ENCODE measurements around the gene SH2D3C. TPM values are rescaled to one million over a fixed set of nuclear protein-coding genes. Genes with fewer than 3 reads are reported as not detected.

SH2D3C gene
- total RNA-seq, 1 donor: 0.43 TPM

- peak; percentile 98 for DNase-seq (ENCODE audit: low read depth)
- TF ChIP-seq, protein P1, sequence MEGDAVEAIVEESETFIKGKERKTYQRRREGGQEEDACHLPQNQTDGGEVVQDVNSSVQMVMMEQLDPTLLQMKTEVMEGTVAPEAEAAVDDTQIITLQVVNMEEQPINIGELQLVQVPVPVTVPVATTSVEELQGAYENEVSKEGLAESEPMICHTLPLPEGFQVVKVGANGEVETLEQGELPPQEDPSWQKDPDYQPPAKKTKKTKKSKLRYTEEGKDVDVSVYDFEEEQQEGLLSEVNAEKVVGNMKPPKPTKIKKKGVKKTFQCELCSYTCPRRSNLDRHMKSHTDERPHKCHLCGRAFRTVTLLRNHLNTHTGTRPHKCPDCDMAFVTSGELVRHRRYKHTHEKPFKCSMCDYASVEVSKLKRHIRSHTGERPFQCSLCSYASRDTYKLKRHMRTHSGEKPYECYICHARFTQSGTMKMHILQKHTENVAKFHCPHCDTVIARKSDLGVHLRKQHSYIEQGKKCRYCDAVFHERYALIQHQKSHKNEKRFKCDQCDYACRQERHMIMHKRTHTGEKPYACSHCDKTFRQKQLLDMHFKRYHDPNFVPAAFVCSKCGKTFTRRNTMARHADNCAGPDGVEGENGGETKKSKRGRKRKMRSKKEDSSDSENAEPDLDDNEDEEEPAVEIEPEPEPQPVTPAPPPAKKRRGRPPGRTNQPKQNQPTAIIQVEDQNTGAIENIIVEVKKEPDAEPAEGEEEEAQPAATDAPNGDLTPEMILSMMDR (IDR thresholded peaks at IDR 0.05; ENCODE audit: insufficient read depth, low read depth, low read length): no peak
- H3K4me3 ChIP-seq (ENCODE audit: low read depth, low read length): peak overlapping the region; percentile 59
These were observed 7.4 kb downstream of the SH2D3C start for GRCh38 chr9:127770905-127771569.

GRCh38 chr9:127770583-127770904, 7.9 kb downstream of the SH2D3C start:
- TF ChIP-seq, protein P1 (IDR thresholded peaks at IDR 0.05; ENCODE audit: insufficient read depth, low read depth, low read length): no peak
- no peak overlapping the region for H3K4me3 ChIP-seq (ENCODE audit: low read depth, low read length)

DNA sequence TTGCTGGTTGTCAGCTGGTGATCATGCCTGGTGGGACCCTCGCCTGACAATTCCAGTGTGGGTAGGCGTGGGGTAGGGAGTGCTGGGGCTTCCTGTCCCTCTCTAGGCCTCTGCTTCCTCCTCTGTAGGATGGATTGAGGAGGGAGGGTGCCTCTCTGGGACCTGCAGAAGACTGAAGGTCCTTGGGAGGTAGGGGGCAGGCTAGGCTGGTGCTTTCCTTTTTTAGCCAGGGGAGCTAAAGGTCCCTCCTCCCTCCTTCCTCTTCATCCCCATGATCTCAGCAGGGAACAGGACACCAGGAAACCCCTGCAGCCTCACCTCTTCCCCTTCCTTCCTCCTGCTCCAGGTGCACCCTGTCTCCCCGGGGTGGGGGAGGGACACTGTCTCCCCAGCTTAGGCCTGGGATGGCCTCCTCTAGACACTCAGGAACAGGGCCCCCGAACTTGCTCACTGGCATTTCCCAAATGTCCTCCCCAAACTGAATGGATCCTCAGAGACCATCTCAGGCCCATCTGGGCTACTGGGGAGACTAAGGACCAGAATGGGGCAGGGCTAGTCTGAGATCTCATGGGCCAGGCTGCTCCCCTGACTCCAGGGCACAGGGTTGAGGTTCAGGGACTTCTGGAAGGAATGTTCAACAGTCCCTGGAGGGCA, 8.4 kb downstream of the SH2D3C start:
- TF ChIP-seq, protein P1 (IDR thresholded peaks at IDR 0.05; ENCODE audit: insufficient read depth, low read depth, low read length): no peak
- no peak overlapping the region for H3K4me3 ChIP-seq (ENCODE audit: low read depth, low read length)
- DNase-seq (ENCODE audit: low read depth): no peak

More at GRCh38 chr9:127770583-127770904, 7.9 kb downstream of the SH2D3C start:
- no peak for DNase-seq (ENCODE audit: low read depth)

- no peak overlapping the region for H3K4me3 ChIP-seq (ENCODE audit: low read depth, low read length)
- DNase-seq (ENCODE audit: low read depth): no peak
- TF ChIP-seq, protein P1 (IDR thresholded peaks at IDR 0.05; ENCODE audit: insufficient read depth, low read depth, low read length): no peak
These were observed 9.4 kb downstream of the SH2D3C start for GRCh38 chr9:127769101-127769500.

DNA sequence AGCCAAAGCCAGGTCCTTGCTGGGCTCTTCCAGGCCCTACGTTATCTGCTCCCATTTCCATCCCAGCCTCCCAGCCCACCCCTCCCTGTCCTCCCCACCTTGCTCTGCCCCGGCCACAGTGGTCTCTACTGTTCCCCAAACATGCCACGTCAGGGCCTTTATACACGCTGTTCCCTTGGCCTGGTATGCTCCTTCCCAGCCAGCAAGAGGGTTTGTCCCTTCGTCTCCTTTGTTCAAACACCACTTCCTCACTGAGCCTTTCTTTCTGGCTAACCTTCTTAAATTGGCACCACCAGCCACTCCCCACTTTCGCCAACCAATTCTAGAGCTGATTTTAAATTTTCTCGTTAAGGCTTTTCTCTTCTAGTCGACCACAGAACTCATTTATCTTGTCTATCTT, 9.8 kb downstream of the SH2D3C start:
- DNase-seq (ENCODE audit: low read depth): no peak
- H3K4me3 ChIP-seq (ENCODE audit: low read depth, low read length): no peak overlapping the region
- TF ChIP-seq, protein P1 (IDR thresholded peaks at IDR 0.05; ENCODE audit: insufficient read depth, low read depth, low read length): no peak

DNA sequence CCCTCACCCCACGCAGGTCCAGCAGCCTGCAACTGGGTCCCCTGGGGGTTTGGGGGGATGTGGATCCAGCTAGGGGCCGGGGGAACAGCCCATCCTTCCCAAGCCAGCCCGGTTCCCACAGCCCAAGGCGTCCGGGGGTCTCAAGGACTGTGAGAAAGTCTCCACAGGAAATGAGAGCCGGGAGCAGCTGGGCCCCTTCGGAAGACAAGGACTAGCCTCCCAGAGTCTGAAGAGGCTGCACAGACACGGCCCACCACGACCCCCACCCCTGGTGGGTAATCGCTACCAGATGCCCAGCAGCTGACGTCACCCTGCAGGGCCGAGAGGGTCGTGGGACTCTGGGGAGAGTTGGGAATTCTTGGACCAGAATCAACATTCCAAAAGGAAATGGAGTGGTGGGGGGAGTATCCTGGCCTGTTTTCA, 10.5 kb downstream of the SH2D3C start:
- DNase-seq (ENCODE audit: low read depth): peak; percentile 49
- H3K4me3 ChIP-seq (ENCODE audit: low read depth, low read length): no peak overlapping the region
- TF ChIP-seq, protein P1 (IDR thresholded peaks at IDR 0.05; ENCODE audit: insufficient read depth, low read depth, low read length): no peak

Data from fibroblast of villous mesenchyme (primary cell).